Muscle layer of duodenum (tissue), 2 donors: ENCODE data around the gene ARPC1B.
A peak's percentile ranks its signal among the peaks of the same experiment; 100 is the strongest.
"Not testable (repeated sequence)": the region's sequence is repeated elsewhere in the genome, so short reads cannot be mapped to it uniquely, and the experiment has no call there.

Source experiments
- H3K27ac ChIP-seq: one replicate; pipeline ENCODE4 v1.7.0; 2013; ENCODE audit warnings: mild to moderate bottlenecking, low read length
- H3K27me3 ChIP-seq: one replicate; pipeline ENCODE4 v1.7.0; 2013; ENCODE audit warnings: low read depth, mild to moderate bottlenecking, control low read depth, low read length
- H3K36me3 ChIP-seq, 2 donors: one replicate each; pipeline ENCODE4 v1.7.0; 2013; ENCODE audit warnings: low read length in 2 of 2, control low read depth in 1 of 2, mild to moderate bottlenecking in 1 of 2; ENCODE audit not compliant: insufficient read depth in 2 of 2, control insufficient read depth in 1 of 2
- H3K4me1 ChIP-seq, 2 donors: one replicate each; pipeline ENCODE4 v1.7.0; 2013; ENCODE audit warnings: low read length in 2 of 2, mild to moderate bottlenecking in 2 of 2, control low read depth in 1 of 2, moderate library complexity in 1 of 2; ENCODE audit not compliant: insufficient read depth in 2 of 2, control insufficient read depth in 1 of 2
- H3K4me3 ChIP-seq, 2 donors: one replicate each; pipeline ENCODE4 v1.7.0; 2013; ENCODE audit warnings: low read length in 2 of 2, low read depth in 1 of 2, mild to moderate bottlenecking in 1 of 2
- H3K9me3 ChIP-seq, 2 donors: one replicate each; pipeline ENCODE4 v1.7.0; 2013; ENCODE audit warnings: low read length in 2 of 2, control low read depth in 1 of 2, mild to moderate bottlenecking in 1 of 2; ENCODE audit not compliant: control insufficient read depth in 1 of 2
- donor health status: healthy.

ARPC1B gene

GRCh38 chr7:99369767-99370391 lies 4.7 kb upstream of the ARPC1B start:
- no peaks in the 10 kb centered on the region for H3K9me3 ChIP-seq
- H3K36me3 ChIP-seq: peaks cover 11 to 12% of the 10 kb centered on the region in 2 donors
- H3K4me1 ChIP-seq: peaks cover 0 to 9% of the 10 kb centered on the region in 2 donors
- H3K27ac ChIP-seq: no peak overlapping the region
- H3K27me3 ChIP-seq: no peaks in the 10 kb centered on the region
- no peak overlapping the region for H3K4me3 ChIP-seq

GRCh38 chr7:99371376-99371920 lies 3.1 kb upstream of the ARPC1B start:
- Histone ChIP-seq H3K27me3 (no peaks in the 10 kb centered on the region), H3K36me3 (peaks cover 6% of the 10 kb centered on the region in 2 donors), H3K9me3 (no peaks in the 10 kb centered on the region), H3K4me1 (peaks cover 0 to 17% of the 10 kb centered on the region in 2 donors), H3K27ac (no peak overlapping the region), H3K4me3 (no peak overlapping the region)

- Histone ChIP-seq H3K27ac (no peak overlapping the region), H3K4me1 (peaks cover 0 to 17% of the 10 kb centered on the region in 2 donors), H3K9me3 (no peaks in the 10 kb centered on the region), H3K27me3 (no peaks in the 10 kb centered on the region), H3K4me3 (no peak overlapping the region), H3K36me3 (no peaks in the 10 kb centered on the region)
Measured at GRCh38 chr7:99372275-99373090, 2.0 kb upstream of the ARPC1B start.

GRCh38 chr7:99373091-99374066 lies 1.2 kb upstream of the ARPC1B start:
- Histone ChIP-seq H3K4me3 (peak overlapping the region; percentile 59 to 85), H3K27me3 (no peaks in the 10 kb centered on the region), H3K27ac (no peak overlapping the region), H3K9me3 (no peaks in the 10 kb centered on the region), H3K4me1 (peaks cover 0 to 20% of the 10 kb centered on the region in 2 donors), H3K36me3 (no peaks in the 10 kb centered on the region)

- H3K4me3 ChIP-seq: peak overlapping the region; percentile 37 to 85
- H3K27me3 ChIP-seq: no peaks in the 10 kb centered on the region
- peaks cover 0 to 29% of the 10 kb centered on the region in 2 donors for H3K4me1 ChIP-seq
Measured at GRCh38 chr7:99375070-99375807, 709 bp downstream of the ARPC1B start.

GRCh38 chr7:99379043-99379577 lies 4.6 kb downstream of the ARPC1B start:
- H3K9me3 ChIP-seq: no peaks in the 10 kb centered on the region
- H3K4me3 ChIP-seq: peak overlapping the region; percentile 7 to 11
- H3K4me1 ChIP-seq: peaks cover 0 to 38% of the 10 kb centered on the region in 2 donors
- peaks cover 0 to 7% of the 10 kb centered on the region in 2 donors for H3K36me3 ChIP-seq
- peak overlapping the region; percentile 81 for H3K27ac ChIP-seq
- H3K27me3 ChIP-seq: no peaks in the 10 kb centered on the region

More at GRCh38 chr7:99375070-99375807, 709 bp downstream of the ARPC1B start:
- Histone ChIP-seq H3K36me3 (no peaks in the 10 kb centered on the region), H3K9me3 (no peaks in the 10 kb centered on the region), H3K27ac (peak overlapping the region; percentile 8)

- H3K9me3 ChIP-seq, H3K36me3 ChIP-seq, H3K27me3 ChIP-seq: not testable (repeated sequence)
- peak overlapping the region; percentile 7 to 11 for H3K4me3 ChIP-seq
- H3K27ac ChIP-seq: peak overlapping the region; percentile 81
- H3K4me1 ChIP-seq: peaks cover 0 to 36% of the 10 kb centered on the region in 2 donors
Measured at GRCh38 chr7:99379693-99380031, 5.1 kb downstream of the ARPC1B start.

- Histone ChIP-seq H3K4me3 (peak overlapping the region; percentile 44 to 52), H3K36me3 (peaks cover 0 to 7% of the 10 kb centered on the region in 2 donors), H3K9me3 (no peaks in the 10 kb centered on the region), H3K4me1 (peaks cover 0 to 36% of the 10 kb centered on the region in 2 donors), H3K27me3 (no peaks in the 10 kb centered on the region), H3K27ac (peak overlapping the region; percentile 81)
Measured at GRCh38 chr7:99380032-99380822, 5.7 kb downstream of the ARPC1B start.

- Histone ChIP-seq H3K36me3 (peaks cover 0 to 7% of the 10 kb centered on the region in 2 donors), H3K4me1 (peaks cover 0 to 32% of the 10 kb centered on the region in 2 donors), H3K27ac (peak overlapping the region; percentile 81), H3K27me3 (no peaks in the 10 kb centered on the region), H3K4me3 (peak overlapping the region; percentile 44 to 52), H3K9me3 (no peaks in the 10 kb centered on the region)
Measured at GRCh38 chr7:99380823-99381663, 6.5 kb downstream of the ARPC1B start.
